Measurements from ENCODE around the gene EPHB6. TPM values are rescaled to one million over a fixed set of nuclear protein-coding genes. Genes with fewer than 3 reads are reported as not detected.
A peak's percentile ranks its signal among the peaks of the same experiment; 100 is the strongest.

The EPHB6 gene
- 0.15 and 0.41 TPM in 2 replicates for total RNA-seq (2014; rRNA removed; shearing (Covaris generic))
- 0.33 and 0.57 TPM in 2 replicates for total RNA-seq (2022)
- percentile 16 among the genes with signal in this experiment for Bru-seq, nascent RNA
- percentile 17 among the genes with signal in this experiment for BruChase-seq, experiment 1, labeled RNA remaining after a 6-hour chase
- percentile 13 among the genes with signal in this experiment for BruChase-seq, experiment 2, labeled RNA remaining after a 2-hour chase
- long read RNA-seq, partial matches to known transcripts = 0 of 1 reads
- long read RNA-seq, other reads (novel, unspliced or antisense) = 0 of 1 reads

DNA sequence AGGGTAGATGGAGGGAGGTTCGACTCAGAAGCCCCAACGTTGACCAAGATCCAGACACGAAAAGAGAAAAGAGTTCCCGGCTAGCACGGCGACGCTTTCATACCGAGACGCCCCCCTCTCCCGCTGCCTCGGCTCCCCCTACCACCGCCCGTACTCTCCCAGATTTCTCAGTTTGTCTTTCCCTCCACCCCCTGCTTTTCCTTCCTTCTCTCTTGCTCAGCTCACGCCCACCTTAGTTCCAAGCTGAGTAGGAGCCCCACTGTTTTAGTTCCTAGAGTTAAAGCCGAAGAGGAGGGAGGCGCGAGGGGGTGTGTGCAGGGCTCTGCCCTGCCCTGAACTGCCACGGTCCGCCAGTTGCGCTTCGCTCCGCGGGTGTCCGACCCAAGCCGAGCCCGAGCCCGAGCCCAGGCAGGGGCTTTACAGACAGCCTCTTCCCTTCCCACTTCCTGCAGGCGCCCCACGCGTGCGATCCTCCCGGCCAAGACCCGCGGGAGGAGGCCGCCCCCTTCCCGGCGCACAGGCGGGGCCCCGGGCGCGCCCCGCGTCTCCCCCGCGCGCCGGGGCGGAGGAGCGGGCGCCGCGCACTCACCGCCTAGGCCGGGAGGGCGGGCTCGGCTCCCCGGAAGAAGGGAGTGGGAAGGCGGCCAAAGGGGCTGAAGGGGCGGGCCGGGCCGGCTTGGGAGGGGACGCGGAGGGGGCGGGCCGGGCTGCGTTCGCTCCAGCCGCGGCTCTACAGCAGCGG, at the start of gene EPHB6:
Gene EPHB6, plus strand, starts transcription at position 705 of the 742 bp plus-strand sequence. CDS start 8,152 bp downstream, outside the sequence.
- H4K20me1 ChIP-seq (ENCODE audit: insufficient read depth, low read length) = no peaks in the 10 kb centered on the region
- H3K9me2 ChIP-seq (ENCODE audit: insufficient read depth, low read length) = no peaks in the 10 kb centered on the region
- no peak for TF ChIP-seq EZH2phosphoT487 (IDR thresholded peaks at IDR 0.05; ENCODE audit: borderline replicate concordance, low read depth, low read length)
- TF ChIP-seq CTCF (conservative IDR thresholded peaks at IDR 0.05; ENCODE audit: low read length) = no peak
- no peak within 1 kb of the TSS for H3K27ac ChIP-seq (ENCODE audit: low read depth, low read length, poor library complexity, severe bottlenecking)
- no peaks in the 10 kb centered on the region for H3K36me3 ChIP-seq (ENCODE audit: insufficient read depth, low read length)
- POLR2A ChIA-PET = no interaction called here
- peak within 1 kb of the TSS; percentile 92 for H2AFZ ChIP-seq (ENCODE audit: low read length)
- no peaks in the 10 kb centered on the region for H3K9me3 ChIP-seq (ENCODE audit: low read length)
- intact Hi-C loops (cut with micrococcal nuclease; ENCODE audit: unreplicated experiment) = loop anchor here (1.0 to 5.0 kb wide), 3 partner anchors 149 to 360 kb away; no protein-coding TSS in a partner anchor
- no peaks in the 10 kb centered on the region for H3K79me2 ChIP-seq (ENCODE audit: insufficient read depth, low read depth, low read length)
- H3K4me3 ChIP-seq (ENCODE audit: low read depth, low read length, poor library complexity, severe bottlenecking) = peak within 1 kb of the TSS; percentile 73
- peaks cover 6% of the 10 kb centered on the region for H3K4me1 ChIP-seq (ENCODE audit: insufficient read depth, low read length, poor library complexity, severe bottlenecking)
- DNase-seq (ENCODE audit: low spot score) = peak; percentile 38
- no TSS peak for BruUV-seq (replicated peaks)
- peak within 1 kb of the TSS; percentile 99 for H3K4me2 ChIP-seq (ENCODE audit: low read length)
- CTCF ChIA-PET (ENCODE audit: unreplicated experiment) = interaction anchor here (1.5 kb wide), 1 partner anchor 148 kb away, joined by 3 read pairs; no protein-coding TSS in a partner anchor

GRCh38 chr7:142805350-142806021, 49.4 kb upstream of the EPHB6 start:
- Histone ChIP-seq H4K20me1 (ENCODE audit: insufficient read depth, low read length) (no peaks in the 10 kb centered on the region), H3K9me2 (ENCODE audit: insufficient read depth, low read length) (no peaks in the 10 kb centered on the region), H3K79me2 (ENCODE audit: insufficient read depth, low read depth, low read length) (peaks cover 1% of the 10 kb centered on the region; the same call in 1 of the 2 replicates), H3K36me3 (ENCODE audit: insufficient read depth, low read length) (peaks cover 51% of the 10 kb centered on the region), H3K4me2 (ENCODE audit: low read length) (peak overlapping the region; percentile 89), H3K27ac (ENCODE audit: low read depth, low read length, poor library complexity, severe bottlenecking) (peak overlapping the region; percentile 100), H3K4me1 (ENCODE audit: insufficient read depth, low read length, poor library complexity, severe bottlenecking) (peaks cover 86% of the 10 kb centered on the region), H3K4me3 (ENCODE audit: low read depth, low read length, poor library complexity, severe bottlenecking) (no peak overlapping the region), H3K9me3 (ENCODE audit: low read length) (no peaks in the 10 kb centered on the region), H2AFZ (ENCODE audit: low read length) (no peak overlapping the region)
- ChIA-PET POLR2A (interaction anchor here (0.7 to 15.5 kb wide), 2 partner anchors 14 to 139 kb away, joined by 3 to 666 read pairs; no protein-coding TSS in a partner anchor), CTCF (ENCODE audit: unreplicated experiment) (interaction anchor here (4.8 to 6.0 kb wide), 2 partner anchors 8 to 12 kb away, joined by 24 to 90 read pairs; no protein-coding TSS in a partner anchor)
- TF ChIP-seq CTCF (conservative IDR thresholded peaks at IDR 0.05; ENCODE audit: low read length) (no peak), EZH2phosphoT487 (IDR thresholded peaks at IDR 0.05; ENCODE audit: borderline replicate concordance, low read depth, low read length) (no peak)
- BruUV-seq (replicated peaks) = no TSS peak
- intact Hi-C loops (cut with micrococcal nuclease; ENCODE audit: unreplicated experiment) = loop anchor here (5.0 to 10.0 kb wide), 2 partner anchors 279 to 482 kb away; partner anchors contain the start of gene CASP2
- DNase-seq (ENCODE audit: low spot score) = no peak

Measured in OCI-LY7 (cell line).